ENCODE data around the gene MAGEB6. TPM values are rescaled to one million over a fixed set of nuclear protein-coding genes. Genes with fewer than 3 reads are reported as not detected.

Gene MAGEB6
- total and polyA plus RNA-seq, 2 donors (not counting 3 experiments of a cell fraction or from before 2014, with no cell fraction given): not detected

DNA sequence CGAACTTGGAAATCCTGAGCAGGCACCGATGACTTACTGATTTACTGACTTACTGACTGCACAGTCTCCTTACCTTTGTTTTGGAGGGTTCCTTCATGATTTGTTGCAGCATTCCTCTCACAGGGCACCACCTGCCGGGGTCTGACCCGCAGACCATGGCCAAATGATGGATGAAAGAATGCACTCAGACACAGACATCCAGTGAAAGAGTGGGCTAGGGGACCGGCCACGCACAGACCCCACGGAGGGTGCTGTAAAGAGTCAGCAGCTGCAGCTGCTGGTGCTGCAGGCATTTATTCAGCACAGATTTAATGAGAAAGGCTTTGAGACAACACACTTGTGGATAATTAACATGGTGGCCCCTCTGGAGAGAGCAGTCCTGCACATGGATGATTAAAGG lies 27.1 kb downstream of the MAGEB6 start:
- H3K9me3 ChIP-seq (replicated peaks; ENCODE audit: control insufficient read depth, insufficient read depth, low read length): no peaks in the 10 kb centered on the region
- DNase-seq (ENCODE audit: low read depth, low spot score): no peak
- no peak overlapping the region for H3K9ac ChIP-seq (replicated peaks; ENCODE audit: extremely low read depth, insufficient read depth, low read length)
- no peak for FAIRE-seq
- H3K4me1 ChIP-seq (ENCODE audit: control insufficient read depth, extremely low read depth, insufficient read depth, low read length): no peaks in the 10 kb centered on the region
- dilution Hi-C loops (cut with MboI; ENCODE audit: extremely low pct_ligation_motif_present, low sequenced_read_pairs) (no loop called here), intact Hi-C loops (cut with micrococcal nuclease) (no loop called here)
- no peaks in the 10 kb centered on the region for H3K79me2 ChIP-seq (ENCODE audit: control insufficient read depth, insufficient read depth, low read length)
- CTCF ChIA-PET: no interaction called here
- H3K4me2 ChIP-seq (ENCODE audit: insufficient read depth, low read length): no peak overlapping the region
- no peaks in the 10 kb centered on the region for H4K20me1 ChIP-seq (replicated peaks; ENCODE audit: control insufficient read depth, extremely low read depth, insufficient read depth, low read length)
- H3K27ac ChIP-seq (ENCODE audit: insufficient read depth, low read depth, low read length): no peak overlapping the region
- no peaks in the 10 kb centered on the region for H3K36me3 ChIP-seq (ENCODE audit: control insufficient read depth in 2 of 2, extremely low read depth in 1 of 2, insufficient read depth in 2 of 2, low read length in 2 of 2)
- BruUV-seq (replicated peaks): no TSS peak
- TF ChIP-seq POLR2AphosphoS5 (IDR thresholded peaks at IDR 0.05; ENCODE audit: insufficient read depth, low read depth, low read length) (no peak), MAX (IDR thresholded peaks at IDR 0.05; ENCODE audit: insufficient read depth, insufficient read length) (no peak), FOS (IDR thresholded peaks at IDR 0.05; ENCODE audit: borderline replicate concordance, insufficient read depth, low read length) (no peak), EZH2 (IDR thresholded peaks at IDR 0.05; ENCODE audit: borderline replicate concordance, low read depth, low read length, severe bottlenecking) (no peak), MYC (IDR thresholded peaks at IDR 0.05; ENCODE audit: low read depth, low read length) (no peak), POLR2A (IDR thresholded peaks at IDR 0.05; ENCODE audit: low read depth, low read length) (no peak), GATA2 (IDR thresholded peaks at IDR 0.05; ENCODE audit: insufficient read depth, insufficient read length, low read depth, low read length) (no peak), JUN (IDR thresholded peaks at IDR 0.05; ENCODE audit: borderline replicate concordance, insufficient read depth, insufficient read length, low read depth) (no peak)
- TF ChIP-seq, protein P1, sequence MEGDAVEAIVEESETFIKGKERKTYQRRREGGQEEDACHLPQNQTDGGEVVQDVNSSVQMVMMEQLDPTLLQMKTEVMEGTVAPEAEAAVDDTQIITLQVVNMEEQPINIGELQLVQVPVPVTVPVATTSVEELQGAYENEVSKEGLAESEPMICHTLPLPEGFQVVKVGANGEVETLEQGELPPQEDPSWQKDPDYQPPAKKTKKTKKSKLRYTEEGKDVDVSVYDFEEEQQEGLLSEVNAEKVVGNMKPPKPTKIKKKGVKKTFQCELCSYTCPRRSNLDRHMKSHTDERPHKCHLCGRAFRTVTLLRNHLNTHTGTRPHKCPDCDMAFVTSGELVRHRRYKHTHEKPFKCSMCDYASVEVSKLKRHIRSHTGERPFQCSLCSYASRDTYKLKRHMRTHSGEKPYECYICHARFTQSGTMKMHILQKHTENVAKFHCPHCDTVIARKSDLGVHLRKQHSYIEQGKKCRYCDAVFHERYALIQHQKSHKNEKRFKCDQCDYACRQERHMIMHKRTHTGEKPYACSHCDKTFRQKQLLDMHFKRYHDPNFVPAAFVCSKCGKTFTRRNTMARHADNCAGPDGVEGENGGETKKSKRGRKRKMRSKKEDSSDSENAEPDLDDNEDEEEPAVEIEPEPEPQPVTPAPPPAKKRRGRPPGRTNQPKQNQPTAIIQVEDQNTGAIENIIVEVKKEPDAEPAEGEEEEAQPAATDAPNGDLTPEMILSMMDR (IDR thresholded peaks at IDR 0.05; ENCODE audit: extremely low read depth in 1 of 2, insufficient read depth in 1 of 2, low read depth in 1 of 2, low read length in 2 of 2): no peak
- no peak overlapping the region for H3K4me3 ChIP-seq (replicated peaks in 1 of 3; ENCODE audit: insufficient read depth in 1 of 3, low read depth in 1 of 3, low read length in 3 of 3)
- no peak overlapping the region for H2AFZ ChIP-seq (ENCODE audit: low read depth, low read length)
- POLR2A ChIA-PET: no interaction called here
- no peaks in the 10 kb centered on the region for H3K27me3 ChIP-seq (ENCODE audit: control insufficient read depth in 2 of 2, insufficient read depth in 2 of 2, low read length in 2 of 2)
- H3K9me1 ChIP-seq (replicated peaks; ENCODE audit: control insufficient read depth, extremely low read depth, insufficient read depth, low read length): no peaks in the 10 kb centered on the region

All from endothelial cell of umbilical vein (primary cell).